ENCODE measurements around the gene NOTCH3.

The NOTCH3 gene

DNA sequence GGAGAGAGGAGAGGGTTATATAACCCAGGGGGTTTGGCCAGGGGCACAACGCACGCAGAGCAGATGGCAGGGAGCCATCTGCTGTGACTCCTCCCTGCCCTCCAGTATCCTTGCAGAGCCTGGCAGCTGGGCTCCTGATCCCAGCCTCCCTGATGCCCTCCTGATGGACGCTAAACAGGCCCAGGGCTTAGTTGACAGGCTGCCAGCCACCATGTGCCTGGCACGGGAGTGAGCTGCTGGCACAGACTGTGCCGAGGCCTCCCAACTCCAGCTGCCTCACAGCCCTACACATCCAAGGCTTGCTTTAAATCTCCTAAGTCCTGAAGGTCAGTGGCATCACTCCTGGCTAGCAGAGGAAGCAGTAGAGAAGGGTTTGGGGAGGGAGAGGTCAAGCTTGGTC lies 76.9 kb downstream of the NOTCH3 start:
- FAIRE-seq, result no peak
- TF ChIP-seq POLR2AphosphoS5 (IDR thresholded peaks at IDR 0.05; ENCODE audit: low read depth, low read length) (no peak), POLR2A (IDR thresholded peaks at IDR 0.05; ENCODE audit: low read depth, low read length) (no peak), TAF1 (IDR thresholded peaks at IDR 0.05; ENCODE audit: borderline replicate concordance, low read depth, low read length) (no peak)
- DNase-seq (ENCODE audit: insufficient read length), result no peak

DNA sequence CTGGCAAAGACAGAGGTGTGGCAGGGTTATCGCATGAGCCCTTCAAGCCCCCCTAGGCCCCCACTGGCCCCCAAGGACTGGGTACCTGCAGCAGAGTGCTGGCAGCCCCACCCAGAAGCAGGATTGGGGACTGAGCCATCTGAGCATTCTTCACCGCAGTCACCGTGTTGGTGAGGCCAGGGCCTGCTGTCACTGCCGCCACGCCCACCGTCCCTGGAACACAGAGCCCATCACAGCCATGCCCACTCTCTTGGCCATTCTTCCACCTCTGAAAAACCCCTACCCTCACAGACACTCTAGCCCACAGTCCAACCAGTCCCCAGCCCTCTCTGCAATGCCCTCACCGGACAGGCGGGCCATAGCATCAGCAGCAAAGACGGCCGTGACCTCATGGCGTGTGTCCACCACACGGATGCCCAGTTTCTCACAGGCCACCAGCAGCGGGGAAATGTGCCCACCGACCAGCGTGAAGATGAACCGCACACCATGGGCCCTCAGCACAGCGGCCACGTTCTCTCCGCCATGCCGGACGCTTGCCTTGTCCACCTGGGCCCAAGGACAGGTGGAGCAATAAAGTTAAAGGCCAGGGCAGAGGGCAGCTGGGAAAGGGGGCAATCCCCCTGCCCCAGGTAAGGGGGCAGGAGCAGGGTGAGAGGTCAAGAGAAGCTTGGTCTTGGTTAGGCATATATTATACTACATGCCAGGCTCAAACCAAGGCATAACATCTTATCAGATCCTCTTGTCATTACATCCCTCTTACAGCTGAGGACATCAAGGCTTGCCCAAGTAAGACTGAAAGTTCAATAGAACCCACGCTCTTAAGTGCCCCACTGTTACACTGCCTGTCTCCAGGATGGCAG lies 77.5 kb downstream of the NOTCH3 start:
- no peak for FAIRE-seq
- DNase-seq (ENCODE audit: insufficient read length), result no peak
- TF ChIP-seq POLR2AphosphoS5 (IDR thresholded peaks at IDR 0.05; ENCODE audit: low read depth, low read length) (no peak), TAF1 (IDR thresholded peaks at IDR 0.05; ENCODE audit: borderline replicate concordance, low read depth, low read length) (no peak), POLR2A (IDR thresholded peaks at IDR 0.05; ENCODE audit: low read depth, low read length) (no peak)

GRCh38 chr19:15122331-15123030 lies 78.3 kb downstream of the NOTCH3 start:
- FAIRE-seq, result no peak
- TF ChIP-seq TAF1 (IDR thresholded peaks at IDR 0.05; ENCODE audit: borderline replicate concordance, low read depth, low read length) (no peak), POLR2AphosphoS5 (IDR thresholded peaks at IDR 0.05; ENCODE audit: low read depth, low read length) (no peak), POLR2A (IDR thresholded peaks at IDR 0.05; ENCODE audit: low read depth, low read length) (no peak)

GRCh38 chr19:15120135-15121026 lies 80.4 kb downstream of the NOTCH3 start:
- TF ChIP-seq TAF1 (IDR thresholded peaks at IDR 0.05; ENCODE audit: borderline replicate concordance, low read depth, low read length), result no peak
- DNase-seq (ENCODE audit: insufficient read length) (no peak), FAIRE-seq (no peak)

More at GRCh38 chr19:15122331-15123030, 78.3 kb downstream of the NOTCH3 start:
- no peak for DNase-seq (ENCODE audit: insufficient read length)

DNA sequence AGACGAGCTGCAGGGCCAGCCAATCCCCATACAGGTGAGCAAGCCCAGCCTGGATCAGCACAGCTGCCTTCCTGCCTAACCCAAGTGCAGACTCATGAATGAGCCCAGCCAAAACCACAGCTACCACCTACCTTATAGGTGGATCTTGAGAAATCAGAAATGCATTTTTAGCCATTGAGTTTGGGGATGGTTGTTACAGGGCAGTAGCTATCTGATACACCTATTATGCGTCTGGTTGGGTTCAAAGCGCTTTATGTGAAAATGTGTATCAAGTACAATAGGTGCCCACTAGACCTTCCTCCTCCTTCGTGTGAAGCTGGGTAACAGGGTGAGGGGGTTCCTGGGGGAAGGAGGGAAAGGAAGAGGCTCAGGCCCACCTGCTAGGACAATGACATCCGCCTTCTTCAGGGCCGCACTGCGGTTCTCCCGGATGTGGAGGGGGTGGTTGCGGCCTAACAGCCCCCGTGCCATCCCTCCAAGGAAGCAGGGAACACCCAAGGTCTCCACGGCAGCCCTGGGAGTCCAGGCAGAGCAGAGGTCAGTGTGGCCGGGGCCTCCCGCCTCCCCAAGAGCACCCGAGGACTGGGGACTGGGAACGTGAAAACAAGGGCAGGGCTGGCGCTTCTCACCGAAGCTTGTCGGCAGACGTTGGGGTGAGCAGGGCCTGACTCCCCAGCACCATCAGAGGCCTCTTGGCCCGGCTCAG lies 81.9 kb downstream of the NOTCH3 start:
- no peak for DNase-seq (ENCODE audit: insufficient read length)
- TF ChIP-seq POLR2AphosphoS5 (IDR thresholded peaks at IDR 0.05; ENCODE audit: low read depth, low read length) (no peak), TAF1 (IDR thresholded peaks at IDR 0.05; ENCODE audit: borderline replicate concordance, low read depth, low read length) (no peak), POLR2A (IDR thresholded peaks at IDR 0.05; ENCODE audit: low read depth, low read length) (no peak)
- no peak for FAIRE-seq

DNA sequence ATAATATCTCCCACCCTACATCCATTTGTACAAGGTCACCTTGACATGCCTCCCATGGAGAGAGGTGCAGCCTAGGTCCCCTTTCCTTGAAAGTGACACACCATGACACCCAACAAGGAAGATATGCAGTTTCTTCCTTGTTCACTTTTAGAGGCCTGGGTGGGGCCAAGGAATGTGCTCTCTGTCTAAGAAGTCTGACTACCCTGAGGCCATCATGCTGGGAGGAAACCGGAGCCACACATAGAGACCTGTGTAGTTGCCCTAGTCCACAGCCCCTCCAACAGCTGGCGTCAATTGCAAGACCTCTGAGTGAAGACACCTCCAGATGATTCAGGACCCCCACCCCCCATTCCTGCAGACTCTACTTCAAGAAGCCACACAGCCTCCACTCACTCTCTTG lies 82.5 kb downstream of the NOTCH3 start:
- FAIRE-seq (no peak), DNase-seq (ENCODE audit: insufficient read length) (no peak)
- no peak for TF ChIP-seq TAF1 (IDR thresholded peaks at IDR 0.05; ENCODE audit: borderline replicate concordance, low read depth, low read length)
- TF ChIP-seq POLR2AphosphoS5 (IDR thresholded peaks at IDR 0.05; ENCODE audit: low read depth, low read length), result no peak
- TF ChIP-seq POLR2A (IDR thresholded peaks at IDR 0.05; ENCODE audit: low read depth, low read length), result no peak

DNA sequence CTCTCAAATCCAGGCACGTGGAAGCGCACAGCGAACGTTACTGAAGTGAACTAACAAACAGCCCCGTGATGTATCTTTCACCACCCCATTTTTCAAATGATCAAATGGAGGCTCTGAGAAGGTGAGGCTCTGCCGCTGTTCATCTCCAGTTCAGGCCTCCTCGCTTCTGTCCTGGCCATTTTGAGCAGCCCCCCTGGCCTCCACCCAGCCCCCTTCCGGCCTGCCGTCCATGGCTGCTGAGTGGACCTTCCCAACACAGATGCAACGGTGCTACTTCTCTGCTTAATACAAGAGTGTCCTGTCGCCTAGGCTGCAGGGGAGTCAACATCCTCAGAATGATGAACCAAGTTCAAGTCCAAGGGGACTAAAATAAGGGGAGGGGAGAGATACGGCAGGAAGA lies 83.9 kb downstream of the NOTCH3 start:
- no peak for FAIRE-seq
- no peak for DNase-seq (ENCODE audit: insufficient read length)
- TF ChIP-seq POLR2A (IDR thresholded peaks at IDR 0.05; ENCODE audit: low read depth, low read length) (no peak), POLR2AphosphoS5 (IDR thresholded peaks at IDR 0.05; ENCODE audit: low read depth, low read length) (no peak), TAF1 (IDR thresholded peaks at IDR 0.05; ENCODE audit: borderline replicate concordance, low read depth, low read length) (no peak)

- no peak for TF ChIP-seq TAF1 (IDR thresholded peaks at IDR 0.05; ENCODE audit: borderline replicate concordance, low read depth, low read length)
- TF ChIP-seq POLR2A (IDR thresholded peaks at IDR 0.05; ENCODE audit: low read depth, low read length), result no peak
- no peak for TF ChIP-seq POLR2AphosphoS5 (IDR thresholded peaks at IDR 0.05; ENCODE audit: low read depth, low read length)
- DNase-seq (ENCODE audit: insufficient read length), result no peak
- FAIRE-seq, result no peak
Measured at GRCh38 chr19:15115762-15116615, 84.8 kb downstream of the NOTCH3 start.

GRCh38 chr19:15115080-15115479 lies 85.7 kb downstream of the NOTCH3 start:
- TF ChIP-seq POLR2A (IDR thresholded peaks at IDR 0.05; ENCODE audit: low read depth, low read length), result no peak
- no peak for TF ChIP-seq TAF1 (IDR thresholded peaks at IDR 0.05; ENCODE audit: borderline replicate concordance, low read depth, low read length)
- no peak for TF ChIP-seq POLR2AphosphoS5 (IDR thresholded peaks at IDR 0.05; ENCODE audit: low read depth, low read length)
- DNase-seq (ENCODE audit: insufficient read length), result no peak

GRCh38 chr19:15114153-15114540 lies 86.6 kb downstream of the NOTCH3 start:
- no peak for TF ChIP-seq TAF1 (IDR thresholded peaks at IDR 0.05; ENCODE audit: borderline replicate concordance, low read depth, low read length)
- no peak for TF ChIP-seq POLR2AphosphoS5 (IDR thresholded peaks at IDR 0.05; ENCODE audit: low read depth, low read length)
- no peak for TF ChIP-seq POLR2A (IDR thresholded peaks at IDR 0.05; ENCODE audit: low read depth, low read length)
- DNase-seq (ENCODE audit: insufficient read length), result no peak
- no peak for FAIRE-seq

More at GRCh38 chr19:15115080-15115479, 85.7 kb downstream of the NOTCH3 start:
- no peak for FAIRE-seq
